SHP77 (cell line): ENCODE measurements around the gene ANXA5.
"Not testable (repeated sequence)": the region's sequence is repeated elsewhere in the genome, so short reads cannot be mapped to it uniquely, and the experiment has no call there.

Experiments
- DNase-seq, 2 experiments: peaks; one replicate each; lab custom pipeline; 2025; lab: John Stamatoyannopoulos, UW

The ANXA5 gene

GRCh38 chr4:121679267-121679666, 17.5 kb downstream of the ANXA5 start:
- DNase-seq, result no peak

GRCh38 chr4:121677524-121677923, 19.3 kb downstream of the ANXA5 start:
- no peak for DNase-seq

- no peak for DNase-seq
These were observed 20.3 kb downstream of the ANXA5 start for GRCh38 chr4:121676345-121677075.

- DNase-seq, result no peak
These were observed 21.1 kb downstream of the ANXA5 start for GRCh38 chr4:121675715-121676114.

- no peak for DNase-seq
These were observed 22.1 kb downstream of the ANXA5 start for GRCh38 chr4:121674696-121675095.

- DNase-seq, result no peak
These were observed 22.6 kb downstream of the ANXA5 start for GRCh38 chr4:121674191-121674590.

GRCh38 chr4:121669163-121669550, 27.6 kb downstream of the ANXA5 start:
- DNase-seq, result no peak

GRCh38 chr4:121668368-121669162, 28.2 kb downstream of the ANXA5 start:
- DNase-seq, result no peak

- DNase-seq, result no peak
These were observed 30.6 kb downstream of the ANXA5 start for GRCh38 chr4:121666091-121666679.

- DNase-seq, result no peak
These were observed 31.4 kb downstream of the ANXA5 start for GRCh38 chr4:121665371-121665770.

- no peak for DNase-seq
These were observed 34.6 kb downstream of the ANXA5 start for GRCh38 chr4:121662225-121662624.

- not testable (repeated sequence) for DNase-seq
These were observed 36.4 kb downstream of the ANXA5 start for GRCh38 chr4:121660175-121660933.

- DNase-seq, result no peak
These were observed 38.7 kb downstream of the ANXA5 start for GRCh38 chr4:121658125-121658524.

GRCh38 chr4:121656269-121656641, 40.5 kb downstream of the ANXA5 start:
- DNase-seq, result peak; percentile 4 to 40

- DNase-seq, result no peak
These were observed 41.2 kb downstream of the ANXA5 start for GRCh38 chr4:121655320-121656268.

GRCh38 chr4:121654738-121655137, 42.0 kb downstream of the ANXA5 start:
- no peak for DNase-seq

GRCh38 chr4:121653986-121654385, 42.8 kb downstream of the ANXA5 start:
- no peak for DNase-seq

- no peak for DNase-seq
These were observed 43.6 kb downstream of the ANXA5 start for GRCh38 chr4:121653214-121653613.

- DNase-seq, result no peak
These were observed 45.2 kb downstream of the ANXA5 start for GRCh38 chr4:121651597-121651996.

GRCh38 chr4:121650741-121651140, 46.0 kb downstream of the ANXA5 start:
- no peak for DNase-seq

GRCh38 chr4:121648516-121648915, 48.3 kb downstream of the ANXA5 start:
- no peak for DNase-seq
